Measurements from ENCODE around the gene CERS1. TPM values are rescaled to one million over a fixed set of nuclear protein-coding genes. Genes with fewer than 3 reads are reported as not detected.

Gene CERS1
- total and polyA plus RNA-seq, 2 donors (not counting 3 experiments of a cell fraction or from before 2014, with no cell fraction given), result 4.0 to 8.5 TPM

DNA sequence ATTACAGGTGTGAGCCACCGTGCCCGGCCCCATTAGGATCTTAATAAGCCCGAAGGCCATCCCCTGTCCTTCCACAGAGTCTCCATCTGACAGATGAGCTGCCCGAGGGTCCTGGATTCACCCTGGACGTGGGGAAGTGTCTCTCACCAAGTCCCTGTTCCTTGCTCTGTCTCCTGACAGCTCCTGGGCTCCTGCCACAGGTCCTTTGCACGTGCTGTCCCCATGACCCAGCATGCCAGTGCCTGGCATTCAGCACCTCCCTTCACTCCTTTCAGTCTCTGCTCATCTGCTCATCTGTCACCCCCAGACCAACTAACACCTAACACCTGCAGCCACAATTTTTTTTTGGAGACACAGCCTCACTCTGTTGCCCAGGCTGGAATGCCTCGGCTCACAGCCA is 14.5 kb downstream of the CERS1 start:
- Histone ChIP-seq H3K79me2 (ENCODE audit: control insufficient read depth, insufficient read depth, low read length) (no peaks in the 10 kb centered on the region), H4K20me1 (replicated peaks; ENCODE audit: control insufficient read depth, extremely low read depth, insufficient read depth, low read length) (no peaks in the 10 kb centered on the region), H3K9me3 (replicated peaks; ENCODE audit: control insufficient read depth, insufficient read depth, low read length) (no peaks in the 10 kb centered on the region), H3K27ac (ENCODE audit: insufficient read depth, low read depth, low read length) (no peak overlapping the region), H3K4me1 (ENCODE audit: control insufficient read depth, extremely low read depth, insufficient read depth, low read length) (no peaks in the 10 kb centered on the region), H3K27me3 (ENCODE audit: control insufficient read depth in 2 of 2, insufficient read depth in 2 of 2, low read length in 2 of 2) (no peaks in the 10 kb centered on the region), H2AFZ (ENCODE audit: low read depth, low read length) (no peak overlapping the region), H3K9ac (replicated peaks; ENCODE audit: extremely low read depth, insufficient read depth, low read length) (no peak overlapping the region), H3K9me1 (replicated peaks; ENCODE audit: control insufficient read depth, extremely low read depth, insufficient read depth, low read length) (no peaks in the 10 kb centered on the region), H3K4me2 (ENCODE audit: insufficient read depth, low read length) (no peak overlapping the region), H3K4me3 (replicated peaks in 1 of 3; ENCODE audit: insufficient read depth in 1 of 3, low read depth in 1 of 3, low read length in 3 of 3) (no peak overlapping the region), H3K36me3 (ENCODE audit: control insufficient read depth in 2 of 2, extremely low read depth in 1 of 2, insufficient read depth in 2 of 2, low read length in 2 of 2) (no peaks in the 10 kb centered on the region)
- CTCF ChIA-PET, result interaction anchor here (1.1 kb wide), 1 partner anchor 16 kb away, joined by 3 read pairs; no protein-coding TSS in a partner anchor
- FAIRE-seq (no peak), DNase-seq (ENCODE audit: low read depth, low spot score) (no peak)
- TF ChIP-seq MYC (IDR thresholded peaks at IDR 0.05; ENCODE audit: low read depth, low read length) (no peak), FOS (IDR thresholded peaks at IDR 0.05; ENCODE audit: borderline replicate concordance, insufficient read depth, low read length) (no peak), POLR2AphosphoS5 (IDR thresholded peaks at IDR 0.05; ENCODE audit: insufficient read depth, low read depth, low read length) (no peak), GATA2 (IDR thresholded peaks at IDR 0.05; ENCODE audit: insufficient read depth, insufficient read length, low read depth, low read length) (no peak), JUN (IDR thresholded peaks at IDR 0.05; ENCODE audit: borderline replicate concordance, insufficient read depth, insufficient read length, low read depth) (no peak), POLR2A (IDR thresholded peaks at IDR 0.05; ENCODE audit: low read depth, low read length) (no peak), EZH2 (IDR thresholded peaks at IDR 0.05; ENCODE audit: borderline replicate concordance, low read depth, low read length, severe bottlenecking) (no peak)
- TF ChIP-seq, protein P1, sequence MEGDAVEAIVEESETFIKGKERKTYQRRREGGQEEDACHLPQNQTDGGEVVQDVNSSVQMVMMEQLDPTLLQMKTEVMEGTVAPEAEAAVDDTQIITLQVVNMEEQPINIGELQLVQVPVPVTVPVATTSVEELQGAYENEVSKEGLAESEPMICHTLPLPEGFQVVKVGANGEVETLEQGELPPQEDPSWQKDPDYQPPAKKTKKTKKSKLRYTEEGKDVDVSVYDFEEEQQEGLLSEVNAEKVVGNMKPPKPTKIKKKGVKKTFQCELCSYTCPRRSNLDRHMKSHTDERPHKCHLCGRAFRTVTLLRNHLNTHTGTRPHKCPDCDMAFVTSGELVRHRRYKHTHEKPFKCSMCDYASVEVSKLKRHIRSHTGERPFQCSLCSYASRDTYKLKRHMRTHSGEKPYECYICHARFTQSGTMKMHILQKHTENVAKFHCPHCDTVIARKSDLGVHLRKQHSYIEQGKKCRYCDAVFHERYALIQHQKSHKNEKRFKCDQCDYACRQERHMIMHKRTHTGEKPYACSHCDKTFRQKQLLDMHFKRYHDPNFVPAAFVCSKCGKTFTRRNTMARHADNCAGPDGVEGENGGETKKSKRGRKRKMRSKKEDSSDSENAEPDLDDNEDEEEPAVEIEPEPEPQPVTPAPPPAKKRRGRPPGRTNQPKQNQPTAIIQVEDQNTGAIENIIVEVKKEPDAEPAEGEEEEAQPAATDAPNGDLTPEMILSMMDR (IDR thresholded peaks at IDR 0.05; ENCODE audit: extremely low read depth in 1 of 2, insufficient read depth in 1 of 2, low read depth in 1 of 2, low read length in 2 of 2), result no peak
- TF ChIP-seq, protein P2, sequence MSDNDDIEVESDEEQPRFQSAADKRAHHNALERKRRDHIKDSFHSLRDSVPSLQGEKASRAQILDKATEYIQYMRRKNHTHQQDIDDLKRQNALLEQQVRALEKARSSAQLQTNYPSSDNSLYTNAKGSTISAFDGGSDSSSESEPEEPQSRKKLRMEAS (IDR thresholded peaks at IDR 0.05; ENCODE audit: insufficient read depth, insufficient read length), result no peak
- dilution Hi-C loops (cut with MboI; ENCODE audit: extremely low pct_ligation_motif_present, low sequenced_read_pairs) (no loop called here), intact Hi-C loops (cut with micrococcal nuclease) (no loop called here)
- POLR2A ChIA-PET, result no interaction called here
- BruUV-seq (replicated peaks), result no TSS peak

Measured in endothelial cell of umbilical vein (primary cell).